Neural cell (in vitro differentiated cells): ENCODE measurements around the gene ADAMTS15.

Experiments used
- EZH2 ChIP-seq: fragments of 200-600, 300-800 bp; shearing (Covaris generic), sonication (generic); IDR thresholded peaks from 2 replicates; pipeline ENCODE4 v1.6.1; 2014; ENCODE audit warnings: antibody characterized with exemption, low read length, borderline replicate concordance, mild to moderate bottlenecking; ENCODE audit not compliant: insufficient read depth, poor library complexity, severe bottlenecking
- POLR2AphosphoS5 ChIP-seq: IDR thresholded peaks from 2 replicates; pipeline ENCODE4 v1.6.1; 2012
- TAF1 ChIP-seq: IDR thresholded peaks from 2 replicates; pipeline ENCODE4 v1.6.1; 2012; ENCODE audit warnings: low read depth
- TF ChIP-seq, protein P1 (sequence below): fragments of 450-650 bp; IDR thresholded peaks from 2 replicates; pipeline ENCODE4 v1.5.1; 2014; ENCODE audit warnings: antibody characterized with exemption, mild to moderate bottlenecking, moderate library complexity; ENCODE audit not compliant: poor library complexity, severe bottlenecking

- TF ChIP-seq, protein P1, sequence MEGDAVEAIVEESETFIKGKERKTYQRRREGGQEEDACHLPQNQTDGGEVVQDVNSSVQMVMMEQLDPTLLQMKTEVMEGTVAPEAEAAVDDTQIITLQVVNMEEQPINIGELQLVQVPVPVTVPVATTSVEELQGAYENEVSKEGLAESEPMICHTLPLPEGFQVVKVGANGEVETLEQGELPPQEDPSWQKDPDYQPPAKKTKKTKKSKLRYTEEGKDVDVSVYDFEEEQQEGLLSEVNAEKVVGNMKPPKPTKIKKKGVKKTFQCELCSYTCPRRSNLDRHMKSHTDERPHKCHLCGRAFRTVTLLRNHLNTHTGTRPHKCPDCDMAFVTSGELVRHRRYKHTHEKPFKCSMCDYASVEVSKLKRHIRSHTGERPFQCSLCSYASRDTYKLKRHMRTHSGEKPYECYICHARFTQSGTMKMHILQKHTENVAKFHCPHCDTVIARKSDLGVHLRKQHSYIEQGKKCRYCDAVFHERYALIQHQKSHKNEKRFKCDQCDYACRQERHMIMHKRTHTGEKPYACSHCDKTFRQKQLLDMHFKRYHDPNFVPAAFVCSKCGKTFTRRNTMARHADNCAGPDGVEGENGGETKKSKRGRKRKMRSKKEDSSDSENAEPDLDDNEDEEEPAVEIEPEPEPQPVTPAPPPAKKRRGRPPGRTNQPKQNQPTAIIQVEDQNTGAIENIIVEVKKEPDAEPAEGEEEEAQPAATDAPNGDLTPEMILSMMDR = no peak
- TF ChIP-seq TAF1 (no peak), POLR2AphosphoS5 (no peak), EZH2 (no peak)
Measured at GRCh38 chr11:130471731-130472433, 23.4 kb downstream of the ADAMTS15 start.
